ENCODE results near the gene TTLL9.
"Not testable (repeated sequence)": the region's sequence is repeated elsewhere in the genome, so short reads cannot be mapped to it uniquely, and the experiment has no call there.

The TTLL9 gene

GRCh38 chr20:31921480-31921879 lies 51.0 kb downstream of the TTLL9 start:
- not testable (repeated sequence) for DNase-seq

DNA sequence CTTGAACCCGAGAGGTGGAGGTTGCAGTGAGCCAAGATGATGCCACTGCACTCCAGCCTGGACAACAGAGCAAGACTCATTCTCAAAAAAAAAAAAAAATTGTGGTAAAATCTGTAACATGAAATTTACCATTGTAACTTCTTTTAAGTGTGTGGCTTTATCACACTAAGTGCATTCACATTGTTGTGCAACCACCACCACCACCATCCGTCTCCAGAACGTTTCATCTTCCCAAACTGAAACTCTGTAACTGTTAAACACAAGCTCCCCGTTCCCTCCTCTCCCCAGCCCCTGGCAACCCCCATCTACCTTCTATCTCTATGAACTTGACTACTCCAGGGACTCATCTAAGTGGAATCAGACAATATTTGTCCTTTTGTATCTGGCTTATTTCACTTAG lies 51.7 kb downstream of the TTLL9 start:
- no peak for DNase-seq

DNA sequence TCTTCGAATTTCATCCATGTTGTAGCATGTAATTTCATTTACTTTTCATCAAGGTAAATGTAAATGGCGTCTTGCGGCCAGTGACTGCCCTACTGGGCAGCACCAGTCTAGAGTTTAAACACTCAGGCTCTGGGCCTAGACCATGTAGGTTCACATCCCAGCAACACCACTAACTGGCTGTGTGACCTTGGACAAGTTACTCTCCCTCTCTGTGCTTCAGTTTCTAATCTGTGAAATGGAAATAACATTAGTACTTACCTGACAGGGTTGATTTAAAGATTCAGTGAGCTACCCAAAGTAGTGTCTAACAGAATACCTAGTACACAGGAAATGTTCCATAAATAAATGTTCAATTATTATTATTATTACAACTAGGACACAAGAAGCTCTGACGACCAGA lies 52.2 kb downstream of the TTLL9 start:
- no peak for DNase-seq

DNA sequence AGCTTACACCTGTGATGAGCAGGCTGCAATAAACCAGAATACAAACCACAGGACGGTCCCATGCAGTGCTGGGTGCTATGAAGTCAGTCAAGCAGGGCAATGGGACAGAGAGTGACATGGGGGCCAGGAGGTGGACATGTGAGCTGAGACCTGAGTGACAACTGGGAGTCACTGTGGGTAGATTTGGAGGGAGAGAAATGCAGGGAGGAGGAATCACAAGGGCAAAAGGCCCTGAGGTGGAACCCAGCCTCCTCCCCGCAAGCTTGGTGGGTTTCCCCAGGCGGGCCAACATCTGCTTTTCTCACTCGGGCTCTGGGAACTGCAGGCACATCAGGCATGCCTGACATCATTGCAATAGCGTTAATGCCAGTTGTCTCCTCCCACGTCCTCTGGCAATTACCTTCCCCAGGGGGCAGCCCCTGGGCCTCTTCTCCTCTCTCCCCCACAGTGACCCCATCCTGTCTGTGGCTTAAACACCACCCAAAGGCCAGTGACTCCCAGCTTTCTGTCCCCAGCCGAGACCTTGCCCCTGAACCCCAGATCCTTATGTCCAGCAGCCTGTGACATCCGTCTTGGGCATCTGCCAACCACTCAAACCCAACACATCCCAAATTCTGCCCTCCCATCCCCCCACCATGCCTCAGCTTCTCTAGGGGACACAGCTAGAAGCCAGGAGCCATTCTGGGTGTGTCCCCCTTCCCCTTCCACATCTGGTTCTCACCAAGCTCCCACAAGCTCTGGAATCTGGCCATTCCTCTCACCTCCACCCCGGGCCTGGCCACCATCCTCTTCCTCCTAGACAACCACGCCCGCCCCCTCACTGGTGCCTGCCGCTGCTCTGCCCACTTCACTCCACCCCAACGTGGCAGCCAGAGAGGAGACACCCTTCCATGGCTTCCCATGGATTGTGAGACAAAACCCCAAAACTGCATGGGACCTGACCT lies 53.2 kb downstream of the TTLL9 start:
- no peak for DNase-seq

GRCh38 chr20:31924561-31924960 lies 54.1 kb downstream of the TTLL9 start:
- no peak for DNase-seq

- DNase-seq: no peak
Measured at GRCh38 chr20:31925631-31926030, 55.2 kb downstream of the TTLL9 start.

- no peak for DNase-seq
Measured at GRCh38 chr20:31926493-31926892, 56.1 kb downstream of the TTLL9 start.

DNA sequence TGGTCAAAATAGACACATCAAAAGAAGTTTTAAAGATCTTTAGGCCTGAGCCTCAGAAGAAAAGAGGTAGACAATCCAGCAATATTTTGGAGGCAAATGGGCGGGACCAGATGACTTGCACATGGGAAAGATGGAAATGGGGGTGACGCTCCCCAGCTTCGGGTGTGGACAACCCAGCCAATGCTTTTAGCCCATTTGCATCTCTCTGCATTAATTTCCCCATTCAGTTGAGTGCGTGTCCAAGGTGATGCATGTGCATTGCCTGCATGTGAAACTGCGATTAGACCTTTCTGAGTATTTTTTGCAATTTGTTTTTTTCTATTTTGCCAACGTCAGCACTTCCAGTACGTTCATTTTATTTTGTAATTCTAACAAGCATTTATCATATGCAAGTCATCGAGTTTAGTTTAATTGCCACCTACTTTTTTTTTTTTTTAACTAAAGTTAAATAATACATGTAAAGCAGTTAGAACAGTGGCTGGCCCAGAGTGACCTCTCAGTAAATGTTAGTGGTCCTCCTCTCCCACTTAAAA lies 57.3 kb downstream of the TTLL9 start:
- DNase-seq: no peak

- DNase-seq: not testable (repeated sequence)
Measured at GRCh38 chr20:31929631-31930030, 59.2 kb downstream of the TTLL9 start.

- DNase-seq: no peak
Measured at GRCh38 chr20:31930779-31931178, 60.3 kb downstream of the TTLL9 start.

DNA sequence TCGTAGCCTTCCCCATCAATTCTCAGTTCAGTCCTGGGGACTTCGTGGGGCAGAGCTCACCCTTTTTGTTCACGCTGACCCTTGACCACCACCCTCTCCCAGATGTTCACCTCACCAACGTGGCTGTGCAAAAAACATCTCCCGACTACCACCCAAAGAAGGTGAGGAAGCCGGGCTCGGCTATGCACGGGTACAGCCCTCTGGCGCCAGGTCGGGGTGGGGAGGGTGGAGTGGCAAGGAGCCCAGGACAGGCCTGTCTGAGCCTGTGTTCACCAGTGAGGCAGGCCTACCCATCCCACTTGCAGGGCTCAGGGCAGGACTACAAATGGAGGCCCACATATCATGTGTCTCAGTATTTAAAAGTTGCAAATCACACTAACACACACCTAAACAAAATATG lies 63.3 kb downstream of the TTLL9 start:
- no peak for DNase-seq

GRCh38 chr20:31934491-31934890 lies 64.1 kb downstream of the TTLL9 start:
- DNase-seq: no peak

- no peak for DNase-seq
Measured at GRCh38 chr20:31934968-31935764, 64.7 kb downstream of the TTLL9 start.

GRCh38 chr20:31936420-31936819 lies 66.0 kb downstream of the TTLL9 start:
- DNase-seq: no peak

DNA sequence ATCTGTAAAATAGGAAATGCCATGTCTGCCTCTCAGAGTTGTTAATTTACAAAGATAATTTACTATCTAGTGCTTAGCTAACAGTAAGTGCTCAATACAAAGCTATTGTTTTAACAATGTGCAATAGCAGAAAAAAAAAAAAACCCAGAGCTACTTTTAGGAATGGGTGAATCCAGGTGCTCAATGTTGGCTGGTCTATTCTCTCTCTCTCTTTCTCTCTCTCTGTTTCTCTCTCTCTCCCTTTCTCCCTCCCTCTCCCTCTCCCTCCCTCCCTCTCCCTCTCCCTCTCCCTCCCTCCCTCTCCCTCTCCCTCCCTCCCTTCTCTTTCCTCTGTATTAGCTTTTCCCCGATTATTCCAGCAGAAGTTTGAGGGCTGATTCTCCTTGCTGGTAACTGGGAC lies 67.4 kb downstream of the TTLL9 start:
- DNase-seq: no peak

DNA sequence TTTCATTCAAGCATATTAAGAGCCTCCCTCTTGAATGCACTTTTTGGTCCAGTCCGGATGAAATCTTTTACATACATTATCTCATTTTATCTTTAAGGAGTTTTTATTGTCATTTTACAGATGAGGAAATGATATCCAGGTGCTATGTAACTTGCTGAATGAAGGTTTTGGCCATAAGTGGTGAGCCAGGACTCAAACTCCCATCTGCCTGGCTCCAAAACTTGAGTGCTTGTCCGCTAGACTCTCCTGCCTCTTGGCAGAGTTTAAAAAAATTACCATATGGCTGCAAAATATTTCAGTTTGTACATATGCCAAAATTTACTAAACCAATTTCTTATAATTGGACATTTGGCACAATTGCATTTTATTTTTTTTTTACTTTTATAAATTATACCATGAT lies 69.2 kb downstream of the TTLL9 start:
- DNase-seq: no peak

- no peak for DNase-seq
Measured at GRCh38 chr20:31943052-31943471, 72.6 kb downstream of the TTLL9 start.

GRCh38 chr20:31945319-31945718 lies 74.9 kb downstream of the TTLL9 start:
- no peak for DNase-seq

DNA sequence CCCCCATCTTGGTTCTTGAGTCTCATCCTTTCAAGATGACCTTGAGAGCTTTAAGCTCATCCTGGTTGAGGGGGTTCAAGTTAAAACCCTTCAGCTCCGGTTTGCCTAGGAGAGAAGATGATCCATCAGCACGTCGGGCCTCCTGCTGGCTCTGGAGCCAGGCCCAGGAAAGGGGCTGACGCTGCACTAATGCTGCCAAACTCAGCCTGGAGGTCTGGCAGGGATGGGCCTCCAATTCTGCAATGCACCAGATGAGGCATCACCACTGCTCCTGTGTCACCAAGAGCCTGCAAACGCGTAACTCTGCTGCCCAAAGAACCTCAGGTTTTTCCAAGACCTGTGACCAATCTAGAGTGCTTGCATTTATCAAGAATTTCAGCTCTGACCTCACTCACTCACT lies 75.4 kb downstream of the TTLL9 start:
- no peak for DNase-seq

GRCh38 chr20:31948008-31948407 lies 77.6 kb downstream of the TTLL9 start:
- DNase-seq: no peak

GRCh38 chr20:31949877-31950646 lies 79.6 kb downstream of the TTLL9 start:
- no peak for DNase-seq

DNA sequence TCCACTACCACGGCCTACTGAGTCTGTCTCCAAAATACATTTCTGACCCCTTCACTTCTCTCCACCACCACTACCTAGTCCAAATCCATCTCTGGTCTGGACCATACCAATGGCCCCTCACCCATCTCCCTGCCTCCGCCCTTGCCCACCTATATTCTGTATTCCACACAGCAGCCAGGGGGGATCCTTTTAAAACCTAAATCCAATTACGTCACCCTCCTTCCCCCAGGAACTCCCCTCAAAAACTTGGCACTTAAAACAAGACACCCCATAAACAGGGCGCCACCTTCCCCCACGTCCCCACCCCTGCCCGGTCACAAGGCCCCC lies 80.7 kb downstream of the TTLL9 start:
- DNase-seq: no peak
